ENCODE data around the gene TRIM4. TPM values are rescaled to one million over a fixed set of nuclear protein-coding genes. Genes with fewer than 3 reads are reported as not detected.
"Not testable (repeated sequence)": the region's sequence is repeated elsewhere in the genome, so short reads cannot be mapped to it uniquely, and the experiment has no call there.

Gene TRIM4
- total and polyA plus RNA-seq, 2 experiments from 2014 or later: 5.5 to 13.7 TPM

DNA sequence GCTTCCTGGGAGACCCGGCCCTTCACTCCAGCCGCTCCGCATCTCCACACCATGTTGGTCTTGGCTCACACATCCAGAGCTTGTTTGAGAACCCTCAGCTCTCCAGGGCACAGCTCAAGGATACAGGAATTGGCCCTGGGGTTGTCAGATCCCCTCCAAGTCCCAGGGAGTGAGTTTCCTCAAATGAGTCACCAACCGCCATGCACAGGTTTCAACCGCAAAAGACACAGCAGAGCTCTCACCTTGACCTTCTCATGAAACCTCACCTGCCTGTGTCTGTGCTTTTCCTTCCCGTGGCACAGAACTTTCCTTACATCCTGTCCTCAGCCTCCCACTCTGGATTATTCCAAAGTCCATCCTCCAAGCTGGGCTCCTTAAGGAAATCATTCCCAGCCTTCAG, 35.9 kb upstream of the TRIM4 start:
- no peaks in the 10 kb centered on the region for H3F3A ChIP-seq (replicated peaks; ENCODE audit: low read depth)
- no peaks in the 10 kb centered on the region for H3K27me3 ChIP-seq (ENCODE audit: insufficient read depth)
- H3K4me3 ChIP-seq: no peak overlapping the region
- Mint-ChIP-seq H3K27me3 (ENCODE audit: insufficient read depth, low read depth, poor library complexity) (peaks cover 11% of the 10 kb centered on the region), H3K4me3 (no peak overlapping the region), H3K9me3 (peaks cover 26% of the 10 kb centered on the region), H3K36me3 (ENCODE audit: low read depth) (peaks cover 17% of the 10 kb centered on the region), H3K4me1 (no peaks in the 10 kb centered on the region), H3K27ac (no peak overlapping the region)
- H3K36me3 ChIP-seq (ENCODE audit: insufficient read depth): 0 out of 2 replicates have a peak, but pooled peaks cover 15% of the 10 kb centered on the region
- no peaks in the 10 kb centered on the region for H3K79me2 ChIP-seq (replicated peaks; ENCODE audit: insufficient read depth)
- peaks cover 5% of the 10 kb centered on the region; the same call in 1 of the 2 replicates for H3K9me2 ChIP-seq (ENCODE audit: insufficient read depth)
- ATAC-seq (no peak), DNase-seq (ENCODE audit: low spot score) (no peak)
- no peak overlapping the region for H2AFZ ChIP-seq
- H4K20me1 ChIP-seq (replicated peaks; ENCODE audit: insufficient read depth): no peaks in the 10 kb centered on the region
- H3K27ac ChIP-seq (ENCODE audit: low read depth): no peak overlapping the region
- TF ChIP-seq POLR2AphosphoS5 (IDR thresholded peaks at IDR 0.05; ENCODE audit: low read depth) (no peak), JUNB (IDR thresholded peaks at IDR 0.05; ENCODE audit: unreplicated experiment) (no peak), EZH2phosphoT487 (IDR thresholded peaks at IDR 0.05; ENCODE audit: unreplicated experiment) (no peak)
- TF ChIP-seq, protein P1, sequence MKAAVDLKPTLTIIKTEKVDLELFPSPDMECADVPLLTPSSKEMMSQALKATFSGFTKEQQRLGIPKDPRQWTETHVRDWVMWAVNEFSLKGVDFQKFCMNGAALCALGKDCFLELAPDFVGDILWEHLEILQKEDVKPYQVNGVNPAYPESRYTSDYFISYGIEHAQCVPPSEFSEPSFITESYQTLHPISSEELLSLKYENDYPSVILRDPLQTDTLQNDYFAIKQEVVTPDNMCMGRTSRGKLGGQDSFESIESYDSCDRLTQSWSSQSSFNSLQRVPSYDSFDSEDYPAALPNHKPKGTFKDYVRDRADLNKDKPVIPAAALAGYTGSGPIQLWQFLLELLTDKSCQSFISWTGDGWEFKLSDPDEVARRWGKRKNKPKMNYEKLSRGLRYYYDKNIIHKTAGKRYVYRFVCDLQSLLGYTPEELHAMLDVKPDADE (IDR thresholded peaks at IDR 0.05): no peak
- TF ChIP-seq, protein P2, sequence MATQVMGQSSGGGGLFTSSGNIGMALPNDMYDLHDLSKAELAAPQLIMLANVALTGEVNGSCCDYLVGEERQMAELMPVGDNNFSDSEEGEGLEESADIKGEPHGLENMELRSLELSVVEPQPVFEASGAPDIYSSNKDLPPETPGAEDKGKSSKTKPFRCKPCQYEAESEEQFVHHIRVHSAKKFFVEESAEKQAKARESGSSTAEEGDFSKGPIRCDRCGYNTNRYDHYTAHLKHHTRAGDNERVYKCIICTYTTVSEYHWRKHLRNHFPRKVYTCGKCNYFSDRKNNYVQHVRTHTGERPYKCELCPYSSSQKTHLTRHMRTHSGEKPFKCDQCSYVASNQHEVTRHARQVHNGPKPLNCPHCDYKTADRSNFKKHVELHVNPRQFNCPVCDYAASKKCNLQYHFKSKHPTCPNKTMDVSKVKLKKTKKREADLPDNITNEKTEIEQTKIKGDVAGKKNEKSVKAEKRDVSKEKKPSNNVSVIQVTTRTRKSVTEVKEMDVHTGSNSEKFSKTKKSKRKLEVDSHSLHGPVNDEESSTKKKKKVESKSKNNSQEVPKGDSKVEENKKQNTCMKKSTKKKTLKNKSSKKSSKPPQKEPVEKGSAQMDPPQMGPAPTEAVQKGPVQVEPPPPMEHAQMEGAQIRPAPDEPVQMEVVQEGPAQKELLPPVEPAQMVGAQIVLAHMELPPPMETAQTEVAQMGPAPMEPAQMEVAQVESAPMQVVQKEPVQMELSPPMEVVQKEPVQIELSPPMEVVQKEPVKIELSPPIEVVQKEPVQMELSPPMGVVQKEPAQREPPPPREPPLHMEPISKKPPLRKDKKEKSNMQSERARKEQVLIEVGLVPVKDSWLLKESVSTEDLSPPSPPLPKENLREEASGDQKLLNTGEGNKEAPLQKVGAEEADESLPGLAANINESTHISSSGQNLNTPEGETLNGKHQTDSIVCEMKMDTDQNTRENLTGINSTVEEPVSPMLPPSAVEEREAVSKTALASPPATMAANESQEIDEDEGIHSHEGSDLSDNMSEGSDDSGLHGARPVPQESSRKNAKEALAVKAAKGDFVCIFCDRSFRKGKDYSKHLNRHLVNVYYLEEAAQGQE (IDR thresholded peaks at IDR 0.05; ENCODE audit: unreplicated experiment): no peak
- H3K4me2 ChIP-seq: no peak overlapping the region
- H3K4me1 ChIP-seq (ENCODE audit: insufficient read depth): no peaks in the 10 kb centered on the region

DNA sequence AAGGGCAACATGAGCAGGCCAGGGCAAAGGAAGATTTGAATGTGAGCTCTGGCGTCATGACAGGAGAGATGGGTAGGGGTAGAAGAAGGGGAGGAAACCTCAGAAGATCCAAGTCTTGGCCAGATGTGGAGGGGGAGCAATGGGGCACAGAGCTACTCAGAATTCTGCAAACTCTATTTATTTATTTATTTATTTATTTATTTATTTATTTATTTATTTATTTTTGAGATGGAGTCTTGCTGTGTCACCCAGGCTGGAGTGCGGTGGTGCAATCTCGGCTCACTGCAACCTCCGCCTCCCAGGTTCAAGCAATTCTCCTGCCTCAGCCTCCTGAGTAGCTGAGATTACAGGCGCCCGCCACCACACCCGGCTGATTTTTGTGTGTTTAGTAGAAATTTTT, 35.3 kb upstream of the TRIM4 start:
- not testable (repeated sequence) for H3K4me3 Mint-ChIP-seq; H3K4me3 ChIP-seq; H4K20me1 ChIP-seq (replicated peaks; ENCODE audit: insufficient read depth); H3K9me2 ChIP-seq (ENCODE audit: insufficient read depth); H3F3A ChIP-seq (replicated peaks; ENCODE audit: low read depth); H3K79me2 ChIP-seq (replicated peaks; ENCODE audit: insufficient read depth); H3K4me1 Mint-ChIP-seq; ATAC-seq; H3K4me1 ChIP-seq (ENCODE audit: insufficient read depth); DNase-seq (ENCODE audit: low spot score); H3K4me2 ChIP-seq; H3K27ac Mint-ChIP-seq; H3K27ac ChIP-seq (ENCODE audit: low read depth); H2AFZ ChIP-seq; H3K27me3 ChIP-seq (ENCODE audit: insufficient read depth)
- 0 out of 2 replicates have a peak, but pooled peaks cover 16% of the 10 kb centered on the region for H3K36me3 ChIP-seq (ENCODE audit: insufficient read depth)
- H3K36me3 Mint-ChIP-seq (ENCODE audit: low read depth): peaks cover 23% of the 10 kb centered on the region
- H3K27me3 Mint-ChIP-seq (ENCODE audit: insufficient read depth, low read depth, poor library complexity): peaks cover 11% of the 10 kb centered on the region
- H3K9me3 Mint-ChIP-seq: peaks cover 32% of the 10 kb centered on the region

DNA sequence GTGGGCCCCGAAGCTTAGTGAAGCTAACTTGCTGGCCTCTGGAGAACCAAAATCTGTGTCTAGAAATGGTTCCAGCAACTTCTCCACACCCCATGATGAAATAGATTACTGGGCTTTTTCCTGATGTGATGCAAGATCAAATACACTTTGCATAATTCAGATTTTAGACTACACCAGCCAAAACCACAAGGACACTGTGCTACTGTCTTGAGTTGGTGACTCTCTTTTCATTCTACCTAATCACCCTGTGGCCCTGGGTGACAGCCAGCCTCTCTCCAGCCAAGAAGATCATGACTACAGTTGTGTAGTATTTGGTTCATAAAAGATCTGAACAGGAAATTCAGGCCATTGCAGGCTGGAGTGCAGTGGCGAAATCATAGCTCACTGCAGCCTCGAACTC, 34.3 kb upstream of the TRIM4 start:
- Histone ChIP-seq H3K79me2 (replicated peaks; ENCODE audit: insufficient read depth) (no peaks in the 10 kb centered on the region), H4K20me1 (replicated peaks; ENCODE audit: insufficient read depth) (no peaks in the 10 kb centered on the region), H3F3A (replicated peaks; ENCODE audit: low read depth) (no peaks in the 10 kb centered on the region), H2AFZ (no peak overlapping the region), H3K4me1 (ENCODE audit: insufficient read depth) (no peaks in the 10 kb centered on the region), H3K4me3 (no peak overlapping the region), H3K4me2 (no peak overlapping the region), H3K27me3 (ENCODE audit: insufficient read depth) (no peaks in the 10 kb centered on the region), H3K36me3 (ENCODE audit: insufficient read depth) (0 out of 2 replicates have a peak, but pooled peaks cover 16% of the 10 kb centered on the region), H3K27ac (ENCODE audit: low read depth) (no peak overlapping the region), H3K9me2 (ENCODE audit: insufficient read depth) (peaks cover 2% of the 10 kb centered on the region; the same call in 1 of the 2 replicates)
- H3K36me3 Mint-ChIP-seq (ENCODE audit: low read depth): peaks cover 31% of the 10 kb centered on the region
- no peaks in the 10 kb centered on the region for H3K4me1 Mint-ChIP-seq
- H3K4me3 Mint-ChIP-seq: no peak overlapping the region
- ATAC-seq (no peak), DNase-seq (ENCODE audit: low spot score) (no peak)
- H3K9me3 Mint-ChIP-seq: peaks cover 41% of the 10 kb centered on the region
- peaks cover 11% of the 10 kb centered on the region for H3K27me3 Mint-ChIP-seq (ENCODE audit: insufficient read depth, low read depth, poor library complexity)
- no peak overlapping the region for H3K27ac Mint-ChIP-seq
- no peak for TF ChIP-seq ZNF114 (CRISPR knock-in tag; IDR thresholded peaks at IDR 0.05)
- no peak for TF ChIP-seq POLR2AphosphoS5 (IDR thresholded peaks at IDR 0.05; ENCODE audit: low read depth)
